Kidney tubule cell (primary cell): Measurements from ENCODE around the gene UBALD2.
"Not testable (repeated sequence)": the region's sequence is repeated elsewhere in the genome, so short reads cannot be mapped to it uniquely, and the experiment has no call there.

Source experiments
- DNase-seq: peaks from one replicate; pipeline ENCODE4 v3.0.0-alpha.2; 2018; ENCODE audit warnings: low spot score

The UBALD2 gene

GRCh38 chr17:76244721-76245120, 20.4 kb upstream of the UBALD2 start:
- DNase-seq: not testable (repeated sequence)

- no peak for DNase-seq
Observed at GRCh38 chr17:76246080-76247066, 18.8 kb upstream of the UBALD2 start.

GRCh38 chr17:76247304-76247703, 17.8 kb upstream of the UBALD2 start:
- DNase-seq: no peak

GRCh38 chr17:76248013-76248782, 16.9 kb upstream of the UBALD2 start:
- no peak for DNase-seq

GRCh38 chr17:76250141-76250540, 15.0 kb upstream of the UBALD2 start:
- no peak for DNase-seq

- peak; percentile 56 for DNase-seq
Observed at GRCh38 chr17:76251478-76252039, 13.6 kb upstream of the UBALD2 start.

- DNase-seq: peak; percentile 98
Observed at GRCh38 chr17:76252040-76252954, 12.9 kb upstream of the UBALD2 start.

- DNase-seq: peak; percentile 21
Observed at GRCh38 chr17:76252967-76253766, 12.0 kb upstream of the UBALD2 start.

- no peak for DNase-seq
Observed at GRCh38 chr17:76253841-76254240, 11.3 kb upstream of the UBALD2 start.

- DNase-seq: no peak
Observed at GRCh38 chr17:76254275-76254674, 10.9 kb upstream of the UBALD2 start.

GRCh38 chr17:76255801-76256429, 9.2 kb upstream of the UBALD2 start:
- DNase-seq: no peak

- DNase-seq: not testable (repeated sequence)
Observed at GRCh38 chr17:76256430-76257050, 8.6 kb upstream of the UBALD2 start.

GRCh38 chr17:76260220-76260619, 4.9 kb upstream of the UBALD2 start:
- DNase-seq: no peak

- DNase-seq: no peak
Observed at GRCh38 chr17:76260669-76261068, 4.5 kb upstream of the UBALD2 start.

GRCh38 chr17:76261421-76262215, 3.5 kb upstream of the UBALD2 start:
- peak; percentile 73 for DNase-seq

- peak; percentile 88 for DNase-seq
Observed at GRCh38 chr17:76262732-76263344, 2.3 kb upstream of the UBALD2 start.

- no peak for DNase-seq
Observed at GRCh38 chr17:76263896-76264295, 1.3 kb upstream of the UBALD2 start.

GRCh38 chr17:76264425-76264754, 758 bp upstream of the UBALD2 start:
- DNase-seq: no peak
